BE2C (cell line): ENCODE measurements around the gene DDX21.
"Not testable (repeated sequence)": the region's sequence is repeated elsewhere in the genome, so short reads cannot be mapped to it uniquely, and the experiment has no call there.

ENCODE experiments used
- DNase-seq: peaks from one replicate; pipeline ENCODE4 v3.0.0-alpha.2; 2020
- H3K27me3 ChIP-seq: fragments of 250-450 bp; sonication (Bioruptor Pico); 2 replicates; pipeline ENCODE4 v1.5.1; 2020; ENCODE audit warnings: mild to moderate bottlenecking
- H3K36me3 ChIP-seq: fragments of 250-450 bp; sonication (Bioruptor Pico); 2 replicates; pipeline ENCODE4 v1.5.1; 2020; ENCODE audit warnings: mild to moderate bottlenecking
- H3K4me1 ChIP-seq: fragments of 250-450 bp; sonication (Bioruptor Pico); 2 replicates; pipeline ENCODE4 v1.5.1; 2020
- H3K4me3 ChIP-seq: 2 replicates; pipeline ENCODE4 v1.5.1; 2011; ENCODE audit warnings: low read depth, low read length
- H3K9me3 ChIP-seq: fragments of 250-450 bp; sonication (Bioruptor Pico); 2 replicates; pipeline ENCODE4 v1.5.1; 2020
- CTCF ChIP-seq: IDR thresholded peaks from 2 replicates; pipeline ENCODE4 v1.5.1; 2012; ENCODE audit warnings: mild to moderate bottlenecking, low read depth, low read length

The DDX21 gene

DNA sequence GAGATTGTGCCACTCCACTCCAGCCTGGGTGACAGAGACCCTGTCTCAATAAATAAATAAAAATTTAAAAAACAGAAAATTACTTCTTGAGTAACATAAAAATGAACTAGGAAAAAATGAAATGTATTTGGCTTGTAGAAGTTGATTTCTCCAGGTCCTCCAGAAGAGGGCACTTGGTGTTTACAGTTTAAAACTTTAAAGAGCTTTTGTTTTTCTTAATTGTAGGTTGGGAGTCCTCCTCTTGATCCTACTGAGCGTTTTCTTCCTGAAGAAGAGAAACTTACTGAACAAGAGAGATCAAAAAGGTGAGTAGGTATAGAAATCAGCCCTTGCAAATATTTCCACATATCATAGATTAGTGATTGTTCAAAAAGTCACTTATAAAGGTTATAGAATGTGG, 48.9 kb downstream of the DDX21 start:
- Histone ChIP-seq H3K9me3 (no peaks in the 10 kb centered on the region), H3K4me1 (no peaks in the 10 kb centered on the region), H3K4me3 (no peak overlapping the region), H3K27me3 (no peaks in the 10 kb centered on the region), H3K36me3 (no peaks in the 10 kb centered on the region; the same call in 1 of the 2 replicates)
- TF ChIP-seq CTCF: peak; percentile 39
- no peak for DNase-seq

- no peaks in the 10 kb centered on the region for H3K9me3 ChIP-seq
- no peak for TF ChIP-seq CTCF
- H3K4me1 ChIP-seq: no peaks in the 10 kb centered on the region
- H3K4me3 ChIP-seq: no peak overlapping the region
- DNase-seq: no peak
- no peaks in the 10 kb centered on the region for H3K27me3 ChIP-seq
- no peaks in the 10 kb centered on the region; the same call in 1 of the 2 replicates for H3K36me3 ChIP-seq
Measured at GRCh38 chr10:69005704-69006485, 49.9 kb downstream of the DDX21 start.

- Histone ChIP-seq H3K4me3 (no peak overlapping the region), H3K9me3 (no peaks in the 10 kb centered on the region), H3K4me1 (no peaks in the 10 kb centered on the region), H3K27me3 (no peaks in the 10 kb centered on the region), H3K36me3 (no peaks in the 10 kb centered on the region; the same call in 1 of the 2 replicates)
- TF ChIP-seq CTCF: no peak
- DNase-seq: no peak
Measured at GRCh38 chr10:69007260-69007659, 51.3 kb downstream of the DDX21 start.

- Histone ChIP-seq H3K4me3 (no peak overlapping the region), H3K9me3 (no peaks in the 10 kb centered on the region), H3K27me3 (no peaks in the 10 kb centered on the region), H3K36me3 (peaks cover 2% of the 10 kb centered on the region; the same call in 1 of the 2 replicates), H3K4me1 (no peaks in the 10 kb centered on the region)
- DNase-seq: no peak
- TF ChIP-seq CTCF: no peak
Measured at GRCh38 chr10:69009360-69009759, 53.4 kb downstream of the DDX21 start.

GRCh38 chr10:69010151-69010640, 54.2 kb downstream of the DDX21 start:
- H3K36me3 ChIP-seq: peaks cover 2% of the 10 kb centered on the region; the same call in 1 of the 2 replicates
- no peak overlapping the region for H3K4me3 ChIP-seq
- H3K27me3 ChIP-seq: no peaks in the 10 kb centered on the region
- TF ChIP-seq CTCF: no peak
- DNase-seq: no peak
- no peaks in the 10 kb centered on the region for H3K4me1 ChIP-seq
- H3K9me3 ChIP-seq: no peaks in the 10 kb centered on the region

- not testable (repeated sequence) for H3K9me3 ChIP-seq, H3K27me3 ChIP-seq, DNase-seq, H3K4me1 ChIP-seq, H3K4me3 ChIP-seq, H3K36me3 ChIP-seq
Measured at GRCh38 chr10:69012778-69013177, 56.8 kb downstream of the DDX21 start.
